ENCODE results near the gene UBFD1.

Gene UBFD1

GRCh38 chr16:23518435-23518891 is 39.1 kb upstream of the UBFD1 start:
- no peak for TF ChIP-seq CTCF (IDR thresholded peaks at IDR 0.05; ENCODE audit: insufficient read depth, low read length, poor library complexity, severe bottlenecking)
- Histone ChIP-seq H3K36me3 (ENCODE audit: control insufficient read depth, insufficient read depth, low read length) (peaks cover 14% of the 10 kb centered on the region), H3K27me3 (replicated peaks; ENCODE audit: control insufficient read depth, insufficient read depth, low read length) (no peaks in the 10 kb centered on the region), H3K4me3 (replicated peaks; ENCODE audit: low read depth, low read length) (no peak overlapping the region)
- DNase-seq (ENCODE audit: extremely low read depth, insufficient read length), result peak; percentile 52

GRCh38 chr16:23519282-23519681 is 38.2 kb upstream of the UBFD1 start:
- no peaks in the 10 kb centered on the region for H3K27me3 ChIP-seq (replicated peaks; ENCODE audit: control insufficient read depth, insufficient read depth, low read length)
- no peak overlapping the region for H3K4me3 ChIP-seq (replicated peaks; ENCODE audit: low read depth, low read length)
- peaks cover 19% of the 10 kb centered on the region for H3K36me3 ChIP-seq (ENCODE audit: control insufficient read depth, insufficient read depth, low read length)
- no peak for TF ChIP-seq CTCF (IDR thresholded peaks at IDR 0.05; ENCODE audit: insufficient read depth, low read length, poor library complexity, severe bottlenecking)
- no peak for DNase-seq (ENCODE audit: extremely low read depth, insufficient read length)

GRCh38 chr16:23520500-23520899 is 37.0 kb upstream of the UBFD1 start:
- H3K4me3 ChIP-seq (replicated peaks; ENCODE audit: low read depth, low read length), result no peak overlapping the region
- peaks cover 22% of the 10 kb centered on the region for H3K36me3 ChIP-seq (ENCODE audit: control insufficient read depth, insufficient read depth, low read length)
- no peak for DNase-seq (ENCODE audit: extremely low read depth, insufficient read length)
- no peaks in the 10 kb centered on the region for H3K27me3 ChIP-seq (replicated peaks; ENCODE audit: control insufficient read depth, insufficient read depth, low read length)
- no peak for TF ChIP-seq CTCF (IDR thresholded peaks at IDR 0.05; ENCODE audit: insufficient read depth, low read length, poor library complexity, severe bottlenecking)

- no peak overlapping the region for H3K4me3 ChIP-seq (replicated peaks; ENCODE audit: low read depth, low read length)
- no peak for DNase-seq (ENCODE audit: extremely low read depth, insufficient read length)
- H3K27me3 ChIP-seq (replicated peaks; ENCODE audit: control insufficient read depth, insufficient read depth, low read length), result no peaks in the 10 kb centered on the region
- peaks cover 22% of the 10 kb centered on the region for H3K36me3 ChIP-seq (ENCODE audit: control insufficient read depth, insufficient read depth, low read length)
- TF ChIP-seq CTCF (IDR thresholded peaks at IDR 0.05; ENCODE audit: insufficient read depth, low read length, poor library complexity, severe bottlenecking), result no peak
Measured at GRCh38 chr16:23521037-23521743, 36.3 kb upstream of the UBFD1 start.

- H3K27me3 ChIP-seq (replicated peaks; ENCODE audit: control insufficient read depth, insufficient read depth, low read length), result no peaks in the 10 kb centered on the region
- no peak overlapping the region for H3K4me3 ChIP-seq (replicated peaks; ENCODE audit: low read depth, low read length)
- H3K36me3 ChIP-seq (ENCODE audit: control insufficient read depth, insufficient read depth, low read length), result peaks cover 21% of the 10 kb centered on the region
- DNase-seq (ENCODE audit: extremely low read depth, insufficient read length), result no peak
- no peak for TF ChIP-seq CTCF (IDR thresholded peaks at IDR 0.05; ENCODE audit: insufficient read depth, low read length, poor library complexity, severe bottlenecking)
Measured at GRCh38 chr16:23521965-23522364, 35.6 kb upstream of the UBFD1 start.
